ENCODE data around the gene ITIH1. TPM values are rescaled to one million over a fixed set of nuclear protein-coding genes. Genes with fewer than 3 reads are reported as not detected.

ITIH1 gene
- total and polyA plus RNA-seq, 2 donors (not counting 3 experiments of a cell fraction or from before 2014, with no cell fraction given), result not detected

GRCh38 chr3:52836471-52836845 is 59.1 kb downstream of the ITIH1 start:
- ChIA-PET CTCF (interaction anchor here (1.1 to 2.8 kb wide), 5 partner anchors 9 to 38 kb away, joined by 3 to 10 read pairs (median 4); no protein-coding TSS in a partner anchor), POLR2A (no interaction called here)
- intact Hi-C loops (cut with micrococcal nuclease) (no loop called here), dilution Hi-C loops (cut with MboI; ENCODE audit: extremely low pct_ligation_motif_present, low sequenced_read_pairs) (no loop called here)
- no peaks in the 10 kb centered on the region for H3K27me3 ChIP-seq (ENCODE audit: control insufficient read depth in 2 of 2, insufficient read depth in 2 of 2, low read length in 2 of 2)
- H3K9me1 ChIP-seq (replicated peaks; ENCODE audit: control insufficient read depth, extremely low read depth, insufficient read depth, low read length), result no peaks in the 10 kb centered on the region
- no peak overlapping the region for H3K4me3 ChIP-seq (replicated peaks in 1 of 3; ENCODE audit: insufficient read depth in 1 of 3, low read depth in 1 of 3, low read length in 3 of 3)
- no peak for FAIRE-seq
- H4K20me1 ChIP-seq (replicated peaks; ENCODE audit: control insufficient read depth, extremely low read depth, insufficient read depth, low read length), result no peaks in the 10 kb centered on the region
- no peak overlapping the region for H3K9ac ChIP-seq (replicated peaks; ENCODE audit: extremely low read depth, insufficient read depth, low read length)
- peaks cover 1% of the 10 kb centered on the region for H3K4me1 ChIP-seq (ENCODE audit: control insufficient read depth, extremely low read depth, insufficient read depth, low read length)
- no TSS peak for BruUV-seq (replicated peaks)
- no peak overlapping the region for H3K4me2 ChIP-seq (ENCODE audit: insufficient read depth, low read length)
- no peaks in the 10 kb centered on the region for H3K79me2 ChIP-seq (ENCODE audit: control insufficient read depth, insufficient read depth, low read length)
- DNase-seq (ENCODE audit: low read depth, low spot score), result no peak
- no peaks in the 10 kb centered on the region for H3K9me3 ChIP-seq (replicated peaks; ENCODE audit: control insufficient read depth, insufficient read depth, low read length)
- no peak overlapping the region for H2AFZ ChIP-seq (ENCODE audit: low read depth, low read length)
- no peak for TF ChIP-seq EZH2 (IDR thresholded peaks at IDR 0.05; ENCODE audit: borderline replicate concordance, low read depth, low read length, severe bottlenecking)
- no peak for TF ChIP-seq GATA2 (IDR thresholded peaks at IDR 0.05; ENCODE audit: insufficient read depth, insufficient read length, low read depth, low read length)
- no peak for TF ChIP-seq FOS (IDR thresholded peaks at IDR 0.05; ENCODE audit: borderline replicate concordance, insufficient read depth, low read length)
- no peak for TF ChIP-seq MYC (IDR thresholded peaks at IDR 0.05; ENCODE audit: low read depth, low read length)
- no peak for TF ChIP-seq POLR2A (IDR thresholded peaks at IDR 0.05; ENCODE audit: low read depth, low read length)
- TF ChIP-seq CTCF (IDR thresholded peaks at IDR 0.05; ENCODE audit: extremely low read depth in 1 of 2, insufficient read depth in 1 of 2, low read depth in 1 of 2, low read length in 2 of 2), result no peak
- TF ChIP-seq JUN (IDR thresholded peaks at IDR 0.05; ENCODE audit: borderline replicate concordance, insufficient read depth, insufficient read length, low read depth), result no peak
- no peak for TF ChIP-seq POLR2AphosphoS5 (IDR thresholded peaks at IDR 0.05; ENCODE audit: insufficient read depth, low read depth, low read length)
- no peak for TF ChIP-seq MAX (IDR thresholded peaks at IDR 0.05; ENCODE audit: insufficient read depth, insufficient read length)
- peaks cover 0 to 5% of the 10 kb centered on the region in 2 experiments for H3K36me3 ChIP-seq (ENCODE audit: control insufficient read depth in 2 of 2, extremely low read depth in 1 of 2, insufficient read depth in 2 of 2, low read length in 2 of 2)
- H3K27ac ChIP-seq (ENCODE audit: insufficient read depth, low read depth, low read length), result no peak overlapping the region

Measured in endothelial cell of umbilical vein (primary cell).